ENCODE measurements around the gene ZNF570. TPM values are rescaled to one million over a fixed set of nuclear protein-coding genes. Genes with fewer than 3 reads are reported as not detected.
A peak's percentile ranks its signal among the peaks of the same experiment; 100 is the strongest.

Gene ZNF570
- total RNA-seq, 4 donors from 2014 or later = 2.2 to 7.2 (median 4.6) TPM

DNA sequence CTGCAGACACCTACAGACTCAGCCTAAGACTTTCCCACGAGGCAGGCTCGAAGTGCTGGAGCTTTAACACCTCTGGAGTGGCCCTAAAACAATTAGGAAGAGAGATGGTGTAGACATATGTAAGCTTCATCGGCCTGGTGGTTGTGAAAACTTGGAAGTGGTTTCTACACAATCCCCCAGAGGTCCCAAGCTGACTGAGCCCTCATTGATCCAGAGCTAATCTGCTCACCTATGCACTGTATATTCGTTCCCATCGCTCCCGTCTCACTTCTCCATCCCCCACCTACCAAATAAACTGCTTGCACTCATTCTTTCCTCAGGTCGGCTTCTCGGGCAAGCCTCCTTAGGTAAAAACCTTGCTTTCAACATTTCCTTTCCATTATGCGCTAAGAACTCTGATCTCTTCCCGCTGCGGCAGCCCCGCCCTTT is 36.8 kb downstream of the ZNF570 start:
- intact Hi-C loops (cut with DNase I) = no loop called here
- WGBS, 2 donors = 3 to 5% methylated on average over 12 of the region's 12 CpGs

DNA sequence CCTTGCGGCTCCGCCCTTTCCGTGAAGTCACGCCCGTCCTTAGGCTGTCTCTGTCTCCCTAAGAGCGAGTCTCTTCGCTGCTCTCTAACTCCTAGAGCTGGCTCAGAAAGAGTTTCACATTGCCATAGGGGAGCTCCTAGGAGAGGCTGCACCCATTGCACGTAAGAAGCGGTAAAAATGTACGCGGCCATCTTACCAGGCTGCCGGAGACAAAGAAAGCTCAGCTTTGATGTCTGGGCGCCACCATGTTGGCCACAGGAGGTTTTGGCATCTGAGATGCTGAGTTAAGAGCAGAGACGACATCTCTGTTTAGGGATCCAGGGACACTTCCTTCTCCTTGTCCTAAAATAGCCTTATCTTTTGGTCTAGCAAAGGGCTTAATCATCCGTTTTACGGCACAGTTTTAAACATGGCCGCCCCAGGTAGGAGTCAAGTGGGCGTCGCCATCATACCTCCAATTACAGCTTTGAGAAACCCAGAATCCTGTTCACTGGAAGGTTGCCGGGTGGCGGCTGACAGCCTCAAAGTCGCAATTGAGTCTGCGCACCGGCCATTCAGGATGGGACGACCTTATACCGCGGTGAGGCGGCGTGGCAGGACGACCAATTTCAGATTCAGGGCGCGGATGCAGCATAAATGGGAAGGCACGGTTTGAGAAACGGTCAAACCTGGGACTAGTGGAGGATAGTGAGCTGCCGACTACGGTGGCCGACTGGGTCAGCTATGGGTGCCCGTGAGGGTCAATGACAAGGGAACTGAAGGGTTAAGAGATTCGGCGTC is 37.4 kb downstream of the ZNF570 start, which contains the start of gene ZNF793:
Gene ZNF793 (plus strand): TSS at position 553 of the 780 bp plus-strand sequence. CDS start 16,501 bp downstream, outside the sequence.
- H3K9me3 ChIP-seq = peaks cover 0 to 25% (median 0%) of the 10 kb centered on the region in 3 donors

More for the DNA sequence above, 36.8 kb downstream of the ZNF570 start:
- TF ChIP-seq POLR2A (IDR thresholded peaks at IDR 0.05) = no peak
- peaks cover 0 to 24% (median 0%) of the 10 kb centered on the region in 3 donors for H3K9me3 ChIP-seq
- DNase-seq = no peak
- peak overlapping the region; percentile 91 to 98 (median 95) for H3K27ac ChIP-seq
- peak overlapping the region; percentile 69 to 86 (median 77) for H3K4me3 ChIP-seq
- no peaks in the 10 kb centered on the region for H3K27me3 ChIP-seq
- peaks cover 0 to 20% (median 0%) of the 10 kb centered on the region in 3 donors for H3K4me1 ChIP-seq
- peaks cover 0 to 30% (median 0%) of the 10 kb centered on the region in 3 donors for H3K36me3 ChIP-seq

GRCh38 chr19:37507167-37507464 is 38.0 kb downstream of the ZNF570 start:
- DNase-seq = no peak
- Histone ChIP-seq H3K4me3 (peak overlapping the region; percentile 69 to 86 (median 77)), H3K36me3 (peaks cover 0 to 41% (median 3%) of the 10 kb centered on the region in 3 donors), H3K4me1 (peaks cover 0 to 20% (median 0%) of the 10 kb centered on the region in 3 donors), H3K27ac (peak overlapping the region; percentile 91 to 98 (median 95)), H3K9me3 (peaks cover 0 to 28% (median 0%) of the 10 kb centered on the region in 3 donors), H3K27me3 (no peaks in the 10 kb centered on the region)
- TF ChIP-seq POLR2A (IDR thresholded peaks at IDR 0.05) = no peak
- intact Hi-C loops (cut with DNase I) = no loop called here
- WGBS, 2 donors = 2 to 5% methylated on average over 9 of the region's 9 CpGs

More for the DNA sequence above, 37.4 kb downstream of the ZNF570 start, which contains the start of gene ZNF793:
- Histone ChIP-seq H3K27me3 (no peaks in the 10 kb centered on the region), H3K36me3 (peaks cover 0 to 36% (median 0%) of the 10 kb centered on the region in 3 donors), H3K4me1 (peaks cover 0 to 20% (median 0%) of the 10 kb centered on the region in 3 donors), H3K27ac (peak within 1 kb of the TSS; percentile 91 to 98 (median 95)), H3K4me3 (peak within 1 kb of the TSS; percentile 69 to 86 (median 77))
- intact Hi-C loops (cut with DNase I) = no loop called here
- peak; percentile 15 for DNase-seq
- TF ChIP-seq POLR2A (IDR thresholded peaks at IDR 0.05) (no peak), CTCF (IDR thresholded peaks at IDR 0.05) (peak in 2 of 6 experiments; percentile 2 to 16)
- WGBS, 2 donors = 1 to 2% methylated on average over 26 of the region's 40 CpGs

GRCh38 chr19:37511186-37511585 is 42.0 kb downstream of the ZNF570 start:
- H3K36me3 ChIP-seq = peaks cover 0 to 82% (median 3%) of the 10 kb centered on the region in 3 donors
- H3K9me3 ChIP-seq = peaks cover 0 to 45% (median 0%) of the 10 kb centered on the region in 3 donors
- no peak overlapping the region for H3K4me3 ChIP-seq
- H3K4me1 ChIP-seq = peaks cover 0 to 11% (median 0%) of the 10 kb centered on the region in 3 donors
- intact Hi-C loops (cut with DNase I) = no loop called here
- no peak for DNase-seq
- no peaks in the 10 kb centered on the region for H3K27me3 ChIP-seq
- 93 to 98% methylated on average over 3 of the region's 3 CpGs for WGBS, 2 donors
- TF ChIP-seq POLR2A (IDR thresholded peaks at IDR 0.05) = no peak
- no peak for TF ChIP-seq CTCF (IDR thresholded peaks at IDR 0.05)
- no peak overlapping the region for H3K27ac ChIP-seq

DNA sequence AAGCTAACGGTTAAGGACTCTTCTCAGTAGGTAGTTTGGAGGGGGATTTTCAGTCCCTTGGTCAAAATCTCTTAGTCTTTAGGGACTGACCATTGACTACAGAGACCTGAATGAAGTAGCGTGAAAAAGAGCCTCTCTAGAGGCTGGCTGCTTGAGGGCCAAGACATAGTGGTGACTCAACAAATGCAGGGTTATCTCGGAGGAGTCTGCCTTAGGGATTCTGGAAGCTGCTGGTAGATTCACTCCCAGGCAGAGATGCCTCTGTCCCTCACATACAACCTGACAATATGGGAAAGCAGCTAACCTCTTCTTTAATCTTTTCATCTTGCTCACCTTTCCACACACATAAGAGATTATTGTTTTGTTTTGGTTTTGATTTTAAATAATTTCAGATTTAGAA is 42.7 kb downstream of the ZNF570 start:
- whole genome bisulfite sequencing, 2 donors = 98 to 100% methylated on average over 3 of the region's 3 CpGs
- intact Hi-C loops (cut with DNase I) = no loop called here

More for the DNA sequence above, 42.7 kb downstream of the ZNF570 start:
- peaks cover 0 to 10% (median 0%) of the 10 kb centered on the region in 3 donors for H3K4me1 ChIP-seq
- no peaks in the 10 kb centered on the region for H3K27me3 ChIP-seq
- no peak for DNase-seq
- TF ChIP-seq POLR2A (IDR thresholded peaks at IDR 0.05) (no peak), CTCF (IDR thresholded peaks at IDR 0.05) (no peak)
- no peak overlapping the region for H3K4me3 ChIP-seq
- H3K27ac ChIP-seq = no peak overlapping the region
- H3K9me3 ChIP-seq = peaks cover 0 to 52% (median 0%) of the 10 kb centered on the region in 3 donors
- H3K36me3 ChIP-seq = peaks cover 0 to 88% (median 3%) of the 10 kb centered on the region in 3 donors
